ENCODE measurements around the gene ADGRG2. TPM values are rescaled to one million over a fixed set of nuclear protein-coding genes. Genes with fewer than 3 reads are reported as not detected.

ADGRG2 gene
- total RNA-seq: 0.13 TPM in 1 of 2 replicates, not detected in the other

GRCh38 chrX:19121898-19122640, at the start of gene ADGRG2:
ADGRG2 (minus strand) TSS chrX:19122468; CDS start chrX:19068834, 53,634 bp downstream.

GRCh38 chrX:18983666-18984380, 138.4 kb downstream of the ADGRG2 start, which contains the start of gene PHKA2:
PHKA2 (minus strand) TSS chrX:18984114; CDS start chrX:18983932, 182 bp downstream.

Other genes starting within 250 kb of the ADGRG2 start
- 7.7 and 7.9 TPM in 2 replicates for gene PHKA2, start 138.4 kb downstream of the ADGRG2 start, total RNA-seq
- gene PDHA1, start 221.5 kb upstream of the ADGRG2 start, total RNA-seq: 105 and 127 TPM in 2 replicates

Measured in aortic smooth muscle cell (primary cell).